HG03469 (cell line): Measurements from ENCODE around the gene TESK2.

ENCODE experiments used
- ATAC-seq: cut with Tn5 transposase; IDR thresholded peaks from one replicate; pipeline ENCODE4 v1.9.1; 2021; ENCODE audit warnings: mild to moderate bottlenecking, moderate library complexity, moderate number of reproducible peaks; ENCODE audit not compliant: unreplicated experiment

Gene TESK2

GRCh38 chr1:45339789-45340558 is 151.0 kb downstream of the TESK2 start, which contains the start of the genes MUTYH and TOE1:
Gene MUTYH, minus strand, starts transcription at chr1:45340440. Its CDS starts 5,935 bp downstream, at chr1:45334505.
Gene TOE1, plus strand, starts transcription at chr1:45340170. Its CDS starts 83 bp downstream, at chr1:45340253.
- peak; percentile 68 for ATAC-seq

- no peak for ATAC-seq
Observed at GRCh38 chr1:45337630-45338325, 153.2 kb downstream of the TESK2 start.

GRCh38 chr1:45335855-45336324 is 155.1 kb downstream of the TESK2 start:
- no peak for ATAC-seq

GRCh38 chr1:45334308-45335245 is 156.4 kb downstream of the TESK2 start:
- ATAC-seq = no peak

GRCh38 chr1:45332346-45332720 is 158.6 kb downstream of the TESK2 start:
- ATAC-seq = no peak

- ATAC-seq = no peak
Observed at GRCh38 chr1:45331436-45332345, 159.3 kb downstream of the TESK2 start.

- no peak for ATAC-seq
Observed at GRCh38 chr1:45329445-45329844, 161.5 kb downstream of the TESK2 start.

- ATAC-seq = no peak
Observed at GRCh38 chr1:45328680-45329079, 162.3 kb downstream of the TESK2 start.

GRCh38 chr1:45327644-45328515 is 163.1 kb downstream of the TESK2 start:
- no peak for ATAC-seq

- no peak for ATAC-seq
Observed at GRCh38 chr1:45326627-45327623, 164.0 kb downstream of the TESK2 start, which contains the start of gene HPDL. Gene HPDL, plus strand, starts transcription at chr1:45326895. Its CDS starts 254 bp downstream, at chr1:45327149.

GRCh38 chr1:45325851-45326506 is 165.0 kb downstream of the TESK2 start:
- no peak for ATAC-seq

- ATAC-seq = no peak
Observed at GRCh38 chr1:45322486-45323040, 168.4 kb downstream of the TESK2 start.

GRCh38 chr1:45321444-45321843 is 169.5 kb downstream of the TESK2 start:
- no peak for ATAC-seq

- ATAC-seq = no peak
Observed at GRCh38 chr1:45319761-45320160, 171.2 kb downstream of the TESK2 start.

- ATAC-seq = no peak
Observed at GRCh38 chr1:45317166-45317565, 173.8 kb downstream of the TESK2 start.

GRCh38 chr1:45314266-45314665 is 176.7 kb downstream of the TESK2 start:
- ATAC-seq = no peak

- no peak for ATAC-seq
Observed at GRCh38 chr1:45306905-45307304, 184.1 kb downstream of the TESK2 start.
